Stimulated activated CD4-positive, alpha-beta T cell treated with anti-CD3 and anti-CD28 coated beads, Interleukin-4, amount 100 ng/mL, for 24 hours (primary cell): ENCODE measurements around the gene SPPL3.
"Not testable (repeated sequence)": the region's sequence is repeated elsewhere in the genome, so short reads cannot be mapped to it uniquely, and the experiment has no call there.

ENCODE experiments used
- DNase-seq: peaks from one replicate; pipeline ENCODE4 v3.0.0-alpha.2; 2020

SPPL3 gene

GRCh38 chr12:120904197-120904773, at the start of gene SPPL3:
Gene SPPL3, minus strand, starts transcription at chr12:120904358. Its CDS starts 491 bp downstream, at chr12:120903867.
- peak; percentile 92 for DNase-seq

GRCh38 chr12:120950807-120951206, 46.6 kb upstream of the SPPL3 start:
- no peak for DNase-seq

GRCh38 chr12:120950260-120950799, 46.2 kb upstream of the SPPL3 start:
- not testable (repeated sequence) for DNase-seq

GRCh38 chr12:120945516-120945915, 41.4 kb upstream of the SPPL3 start:
- DNase-seq: not testable (repeated sequence)

GRCh38 chr12:120944645-120945217, 40.6 kb upstream of the SPPL3 start:
- DNase-seq: peak; percentile 74

GRCh38 chr12:120943482-120943881, 39.3 kb upstream of the SPPL3 start:
- DNase-seq: no peak

GRCh38 chr12:120941846-120942405, 37.8 kb upstream of the SPPL3 start:
- no peak for DNase-seq

GRCh38 chr12:120941412-120941811, 37.3 kb upstream of the SPPL3 start:
- no peak for DNase-seq

GRCh38 chr12:120940799-120941198, 36.6 kb upstream of the SPPL3 start:
- no peak for DNase-seq

GRCh38 chr12:120940006-120940405, 35.8 kb upstream of the SPPL3 start:
- no peak for DNase-seq

GRCh38 chr12:120939523-120939922, 35.4 kb upstream of the SPPL3 start:
- no peak for DNase-seq

GRCh38 chr12:120938496-120938895, 34.3 kb upstream of the SPPL3 start:
- no peak for DNase-seq

- no peak for DNase-seq
Measured at GRCh38 chr12:120936197-120936596, 32.0 kb upstream of the SPPL3 start.

- no peak for DNase-seq
Measured at GRCh38 chr12:120933786-120934185, 29.6 kb upstream of the SPPL3 start.

- no peak for DNase-seq
Measured at GRCh38 chr12:120932956-120933526, 28.9 kb upstream of the SPPL3 start.

- no peak for DNase-seq
Measured at GRCh38 chr12:120932058-120932457, 27.9 kb upstream of the SPPL3 start.

GRCh38 chr12:120930032-120930431, 25.9 kb upstream of the SPPL3 start:
- DNase-seq: no peak

GRCh38 chr12:120928864-120929652, 24.9 kb upstream of the SPPL3 start:
- DNase-seq: no peak

GRCh38 chr12:120925740-120926563, 21.8 kb upstream of the SPPL3 start:
- no peak for DNase-seq

- no peak for DNase-seq
Measured at GRCh38 chr12:120922279-120922678, 18.1 kb upstream of the SPPL3 start.

- no peak for DNase-seq
Measured at GRCh38 chr12:120921637-120922036, 17.5 kb upstream of the SPPL3 start.

- DNase-seq: no peak
Measured at GRCh38 chr12:120920178-120920577, 16.0 kb upstream of the SPPL3 start.
